HuH-7 (cell line): ENCODE data around the gene OR52E8.

Experiments used
- DNase-seq: peaks from one replicate; pipeline ENCODE4 v3.0.0; 2011; ENCODE audit warnings: low spot score

The OR52E8 gene

GRCh38 chr11:5807580-5807979, 49.9 kb downstream of the OR52E8 start:
- no peak for DNase-seq
